Caco-2 (cell line): ENCODE measurements around the gene RORC. TPM values are rescaled to one million over a fixed set of nuclear protein-coding genes. Genes with fewer than 3 reads are reported as not detected.

Experiments
- BruUV-seq: library from RNA; stranded (reverse); fragments of 400-500 nt; replicated peaks from 2 replicates; lab custom pipeline; 2021; lab: Mats Ljungman, UMichigan
- CTCF ChIA-PET: fragments of 300-600 bp; sonication (Branson Sonifier 250); formaldehyde crosslinking; loops from one replicate; lab custom pipeline; 2022; ENCODE audit warnings: antibody characterized with exemption; lab: Charles Lee
- POLR2A ChIA-PET: fragments of 300-600 bp; sonication (Branson Sonifier 250); formaldehyde crosslinking; loops from one replicate; lab custom pipeline; 2022; ENCODE audit warnings: antibody characterized with exemption; lab: Charles Lee
- DNase-seq, 2 experiments: peaks; one replicate each; pipeline versions ENCODE4 v3.0.0 to v3.0.0-alpha.2; 2020 to 2022
- H3K27me3 ChIP-seq: replicated peaks from 2 replicates; pipeline ENCODE4 v1.6.0; 2011; ENCODE audit warnings: low read length; ENCODE audit not compliant: control insufficient read depth, insufficient read depth
- H3K36me3 ChIP-seq: 2 replicates; pipeline ENCODE4 v1.5.1; 2011; ENCODE audit warnings: low read length; ENCODE audit not compliant: control insufficient read depth, insufficient read depth
- H3K4me1 ChIP-seq: fragments of 250-450 bp; sonication (Bioruptor Pico); 2 replicates; pipeline ENCODE4 v1.5.1; 2020; ENCODE audit warnings: mild to moderate bottlenecking
- H3K4me3 ChIP-seq: 2 replicates; pipeline ENCODE4 v1.5.1; 2011; ENCODE audit warnings: low read depth, mild to moderate bottlenecking, control low read depth, low read length
- H3K9me3 ChIP-seq: fragments of 250-450 bp; sonication (Bioruptor Pico); 2 replicates; pipeline ENCODE4 v1.5.1; 2020; ENCODE audit warnings: mild to moderate bottlenecking, moderate library complexity
- H3K27ac Mint-ChIP-seq: one replicate; pipeline ENCODE4 v1.8.0; 2022; ENCODE audit warnings: mixed read lengths; ENCODE audit not compliant: unreplicated experiment
- H3K27me3 Mint-ChIP-seq: one replicate; pipeline ENCODE4 v1.8.0; 2022; ENCODE audit warnings: mixed read lengths; ENCODE audit not compliant: insufficient read depth, unreplicated experiment
- H3K36me3 Mint-ChIP-seq: one replicate; pipeline ENCODE4 v1.8.0; 2022; ENCODE audit warnings: mild to moderate bottlenecking, mixed read lengths; ENCODE audit not compliant: insufficient read depth, unreplicated experiment
- H3K4me1 Mint-ChIP-seq: one replicate; pipeline ENCODE4 v1.8.0; 2022; ENCODE audit warnings: low read depth, mixed read lengths; ENCODE audit not compliant: unreplicated experiment
- H3K4me3 Mint-ChIP-seq: one replicate; pipeline ENCODE4 v1.8.0; 2022; ENCODE audit warnings: mild to moderate bottlenecking, moderate library complexity, mixed read lengths; ENCODE audit not compliant: unreplicated experiment
- H3K9me3 Mint-ChIP-seq: one replicate; pipeline ENCODE4 v1.8.0; 2022; ENCODE audit warnings: mixed read lengths; ENCODE audit not compliant: unreplicated experiment
- intact Hi-C: fragments of 100-400 bp; cut with micrococcal nuclease; formaldehyde crosslinking; loops from one replicate; pipeline ENCODE4 v1.10.0; 2022; ENCODE audit not compliant: unreplicated experiment
- total RNA-seq: library from RNA; stranded (reverse); gene quantifications from 2 replicates; pipeline ENCODE4 v1.2.3, GENCODE V29; 2022
- TF ChIP-seq, protein P1 (sequence below), 2 experiments: fragments of 200-600 bp in 1 of 2; IDR thresholded peaks; 1 replicate in 1 of 2; 2 replicates in 1 of 2; pipeline versions ENCODE4 v1.5.1 to v1.8.0; 2011 to 2022; ENCODE audit warnings: antibody characterized with exemption in 1 of 2, control low read depth in 1 of 2, inconsistent platforms in 1 of 2, low read depth in 1 of 2, low read length in 1 of 2, mild to moderate bottlenecking in 1 of 2, moderate library complexity in 1 of 2; ENCODE audit not compliant: insufficient read depth in 1 of 2, severe bottlenecking in 1 of 2, unreplicated experiment in 1 of 2

RORC gene
- total RNA-seq, 1 experiment from 2014 or later, result not detected

DNA sequence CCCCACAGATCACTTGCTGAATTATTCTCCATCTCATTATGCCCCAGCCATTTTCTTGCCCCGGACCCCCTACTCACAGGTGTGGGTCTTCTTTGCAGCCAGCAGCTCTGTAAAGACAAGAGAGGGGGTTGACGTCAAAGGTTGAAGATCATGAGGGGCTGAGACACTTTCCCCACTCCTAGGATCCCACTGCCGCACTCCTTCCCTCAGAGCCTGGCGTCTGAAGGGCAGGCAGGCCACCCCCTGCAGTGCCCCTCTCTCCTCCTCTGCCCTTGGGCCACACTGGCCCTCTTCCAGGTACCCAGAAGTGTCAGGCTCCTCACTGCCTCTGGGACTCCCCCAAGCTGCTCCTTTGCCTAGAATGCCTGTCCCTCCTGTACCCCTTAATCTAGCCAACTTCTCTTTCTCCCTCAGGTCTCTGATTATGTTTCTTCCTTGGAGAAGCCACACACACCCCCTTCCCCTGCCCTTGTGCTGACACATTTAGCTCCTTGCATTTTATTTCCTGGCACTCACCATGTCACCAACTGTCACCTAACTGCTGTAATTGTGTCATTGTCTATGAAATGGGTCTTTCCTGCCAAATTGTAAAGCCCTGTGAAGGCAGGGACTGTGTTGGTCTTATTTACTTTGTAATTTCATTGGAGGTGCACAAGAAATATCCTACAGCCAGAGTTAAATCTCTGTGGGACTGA, 2.1 kb downstream of the RORC start:
- ChIA-PET CTCF (no interaction called here), POLR2A (interaction anchor here (0.5 kb wide), 1 partner anchor 345 kb away, joined by 3 read pairs; no protein-coding TSS in a partner anchor)
- H3K27ac Mint-ChIP-seq, result no peak overlapping the region
- intact Hi-C loops, result no loop called here
- H3K4me1 Mint-ChIP-seq, result peaks cover 12% of the 10 kb centered on the region
- no peak overlapping the region for H3K4me3 ChIP-seq
- no peaks in the 10 kb centered on the region for H3K36me3 ChIP-seq
- no peaks in the 10 kb centered on the region for H3K9me3 ChIP-seq
- H3K36me3 Mint-ChIP-seq, result peaks cover 4% of the 10 kb centered on the region
- H3K27me3 ChIP-seq, result no peaks in the 10 kb centered on the region; the same call in 1 of the 2 replicates
- H3K27me3 Mint-ChIP-seq, result no peaks in the 10 kb centered on the region
- no peaks in the 10 kb centered on the region for H3K4me1 ChIP-seq
- no peaks in the 10 kb centered on the region for H3K9me3 Mint-ChIP-seq
- TF ChIP-seq, protein P1, sequence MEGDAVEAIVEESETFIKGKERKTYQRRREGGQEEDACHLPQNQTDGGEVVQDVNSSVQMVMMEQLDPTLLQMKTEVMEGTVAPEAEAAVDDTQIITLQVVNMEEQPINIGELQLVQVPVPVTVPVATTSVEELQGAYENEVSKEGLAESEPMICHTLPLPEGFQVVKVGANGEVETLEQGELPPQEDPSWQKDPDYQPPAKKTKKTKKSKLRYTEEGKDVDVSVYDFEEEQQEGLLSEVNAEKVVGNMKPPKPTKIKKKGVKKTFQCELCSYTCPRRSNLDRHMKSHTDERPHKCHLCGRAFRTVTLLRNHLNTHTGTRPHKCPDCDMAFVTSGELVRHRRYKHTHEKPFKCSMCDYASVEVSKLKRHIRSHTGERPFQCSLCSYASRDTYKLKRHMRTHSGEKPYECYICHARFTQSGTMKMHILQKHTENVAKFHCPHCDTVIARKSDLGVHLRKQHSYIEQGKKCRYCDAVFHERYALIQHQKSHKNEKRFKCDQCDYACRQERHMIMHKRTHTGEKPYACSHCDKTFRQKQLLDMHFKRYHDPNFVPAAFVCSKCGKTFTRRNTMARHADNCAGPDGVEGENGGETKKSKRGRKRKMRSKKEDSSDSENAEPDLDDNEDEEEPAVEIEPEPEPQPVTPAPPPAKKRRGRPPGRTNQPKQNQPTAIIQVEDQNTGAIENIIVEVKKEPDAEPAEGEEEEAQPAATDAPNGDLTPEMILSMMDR (IDR thresholded peaks at IDR 0.05; ENCODE audit: insufficient read depth in 1 of 2, low read depth in 1 of 2, low read length in 1 of 2, severe bottlenecking in 1 of 2, unreplicated experiment in 1 of 2), result no peak
- no peak for DNase-seq
- no TSS peak for BruUV-seq
- H3K4me3 Mint-ChIP-seq, result no peak overlapping the region

DNA sequence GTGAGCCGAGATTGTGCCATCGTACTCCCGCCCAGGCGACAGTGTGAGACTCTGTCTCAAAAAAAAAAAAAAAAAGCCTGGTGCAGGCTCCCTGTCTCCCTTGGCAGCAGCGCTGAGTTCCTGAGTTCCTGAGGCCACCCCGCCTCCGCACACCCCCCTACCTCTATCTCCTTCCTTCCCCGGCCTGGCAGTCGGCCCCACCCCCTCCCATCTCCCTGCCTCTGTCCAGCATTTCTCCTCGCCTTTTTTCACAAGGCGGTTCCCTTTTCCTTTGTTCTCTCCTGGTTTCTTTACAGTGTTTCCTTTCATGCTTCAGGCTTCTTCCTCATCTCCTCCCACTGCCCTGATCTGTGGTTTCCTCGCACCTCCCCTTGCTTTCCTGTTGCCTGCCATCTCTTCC, 2.7 kb downstream of the RORC start:
- Mint-ChIP-seq H3K4me3 (no peak overlapping the region), H3K36me3 (peaks cover 4% of the 10 kb centered on the region), H3K9me3 (no peaks in the 10 kb centered on the region), H3K27ac (no peak overlapping the region), H3K4me1 (peaks cover 12% of the 10 kb centered on the region), H3K27me3 (no peaks in the 10 kb centered on the region)
- Histone ChIP-seq H3K36me3 (no peaks in the 10 kb centered on the region), H3K4me3 (no peak overlapping the region), H3K9me3 (no peaks in the 10 kb centered on the region), H3K27me3 (no peaks in the 10 kb centered on the region; the same call in 1 of the 2 replicates), H3K4me1 (no peaks in the 10 kb centered on the region)
- DNase-seq, result peak in 1 of 2 experiments; percentile 24
- intact Hi-C loops, result no loop called here
- TF ChIP-seq, protein P1 (IDR thresholded peaks at IDR 0.05; ENCODE audit: insufficient read depth in 1 of 2, low read depth in 1 of 2, low read length in 1 of 2, severe bottlenecking in 1 of 2, unreplicated experiment in 1 of 2), result no peak
- CTCF ChIA-PET, result no interaction called here
- no TSS peak for BruUV-seq
- POLR2A ChIA-PET, result no interaction called here

DNA sequence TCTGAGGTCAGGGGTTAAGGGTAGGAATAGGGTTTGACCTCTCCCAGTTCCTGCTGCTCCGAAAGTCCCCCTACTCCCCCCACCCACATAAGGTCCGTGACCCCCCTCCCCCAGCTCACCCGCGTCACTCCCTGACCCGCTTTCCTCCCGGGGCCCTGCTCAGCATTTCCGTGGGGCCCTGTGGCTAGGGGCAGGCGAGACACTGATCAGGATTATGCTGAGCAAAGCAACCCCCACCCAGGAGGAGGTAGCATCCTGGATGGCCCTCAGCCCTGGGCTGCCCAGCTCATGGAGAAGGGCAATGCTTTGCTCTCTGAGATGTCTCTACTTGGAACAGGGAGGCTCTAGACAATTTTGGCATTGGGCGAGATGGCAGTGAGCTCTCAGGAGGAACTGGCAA, 3.7 kb downstream of the RORC start:
- intact Hi-C loops, result no loop called here
- no peaks in the 10 kb centered on the region for H3K9me3 ChIP-seq
- no peaks in the 10 kb centered on the region for H3K36me3 ChIP-seq
- Mint-ChIP-seq H3K27ac (no peak overlapping the region), H3K27me3 (no peaks in the 10 kb centered on the region), H3K9me3 (no peaks in the 10 kb centered on the region), H3K36me3 (peaks cover 4% of the 10 kb centered on the region), H3K4me3 (no peak overlapping the region), H3K4me1 (peaks cover 12% of the 10 kb centered on the region)
- no peak for DNase-seq
- no peaks in the 10 kb centered on the region for H3K4me1 ChIP-seq
- no TSS peak for BruUV-seq
- CTCF ChIA-PET, result interaction anchor here (1.3 kb wide), 1 partner anchor 9 kb away, joined by 8 read pairs; no protein-coding TSS in a partner anchor
- TF ChIP-seq, protein P1 (IDR thresholded peaks at IDR 0.05; ENCODE audit: insufficient read depth in 1 of 2, low read depth in 1 of 2, low read length in 1 of 2, severe bottlenecking in 1 of 2, unreplicated experiment in 1 of 2), result no peak
- no peak overlapping the region for H3K4me3 ChIP-seq
- POLR2A ChIA-PET, result no interaction called here
- no peaks in the 10 kb centered on the region; the same call in 1 of the 2 replicates for H3K27me3 ChIP-seq
